CD4-positive, alpha-beta T cell treated with Interferon gamma for 1 hour (primary cell): Measurements from ENCODE around the gene CHN1.

ENCODE experiments used
- DNase-seq: peaks from one replicate; pipeline ENCODE4 v3.0.0-alpha.2; 2020

Gene CHN1

DNA sequence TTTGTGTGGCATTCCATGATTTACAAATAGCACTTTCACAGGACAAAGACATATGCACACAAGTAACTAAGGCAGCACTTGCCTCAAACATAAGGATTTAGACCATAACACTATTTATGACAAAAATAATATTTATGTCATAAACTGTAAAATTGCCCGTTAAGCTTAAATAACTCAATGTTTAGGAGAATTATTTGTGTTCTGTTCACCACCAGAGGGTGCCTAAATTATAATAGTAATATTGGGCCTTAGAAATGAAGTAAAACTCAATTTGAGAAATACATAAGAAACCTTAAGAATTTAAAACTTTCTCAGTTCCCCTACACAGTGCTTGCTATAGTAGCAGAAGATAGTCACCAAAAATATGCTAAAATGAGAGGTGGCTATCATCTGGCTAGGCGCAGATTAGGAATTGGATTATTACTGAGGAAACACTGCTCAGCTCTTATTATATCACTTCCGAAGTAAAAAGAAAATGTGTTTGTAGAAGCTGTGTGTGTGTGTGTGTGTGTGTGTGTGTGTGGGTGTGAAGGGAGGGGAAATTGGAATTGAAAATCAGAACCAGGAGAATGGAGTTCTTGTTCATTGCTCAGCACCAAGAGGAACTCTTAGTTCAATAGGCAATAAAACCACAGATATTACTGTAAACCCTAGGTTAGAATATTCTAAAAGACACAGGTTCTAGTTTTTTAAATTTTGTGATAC, 4.9 kb upstream of the CHN1 start:
- no peak for DNase-seq

- no peak for DNase-seq
Measured at GRCh38 chr2:175008801-175009495, 3.8 kb upstream of the CHN1 start.

DNA sequence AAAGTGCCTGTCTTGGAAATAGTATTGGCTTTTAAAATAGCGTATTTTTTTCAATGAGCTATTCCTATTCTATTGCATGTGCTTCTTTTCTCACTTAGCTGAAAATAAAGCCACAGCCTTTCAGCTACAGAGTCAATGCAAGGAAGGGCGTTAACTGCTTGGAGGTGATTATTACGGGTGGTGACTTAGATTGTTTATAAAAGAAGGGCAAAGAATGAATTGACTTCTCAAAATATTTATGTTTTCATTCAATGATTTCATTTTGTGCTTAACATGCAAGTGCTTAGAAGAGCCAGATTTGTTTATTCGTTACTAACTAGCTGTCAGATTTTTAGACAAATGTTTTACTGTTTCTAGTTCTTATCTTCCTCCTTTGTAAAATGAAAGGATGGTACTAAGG, 2.8 kb upstream of the CHN1 start:
- DNase-seq = no peak

DNA sequence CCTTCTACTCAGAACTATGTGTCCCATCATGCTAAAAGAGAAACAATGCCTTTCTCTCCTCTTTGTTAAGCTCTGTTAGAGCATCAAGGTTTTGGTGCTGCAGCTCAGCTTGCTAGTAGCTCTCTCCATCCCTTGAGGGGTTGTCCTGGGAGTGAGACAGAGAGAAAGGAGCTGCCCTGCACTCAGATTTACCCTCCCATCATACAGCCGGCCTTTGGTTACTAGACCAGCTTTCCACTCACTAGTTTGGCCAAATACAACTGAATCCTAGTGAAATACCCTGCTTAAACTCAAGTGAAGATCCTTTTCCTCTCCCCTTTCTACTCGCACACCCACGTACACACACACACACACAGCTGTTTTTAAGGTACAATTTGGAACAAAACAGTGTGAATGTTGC, 2.3 kb upstream of the CHN1 start:
- DNase-seq = no peak

DNA sequence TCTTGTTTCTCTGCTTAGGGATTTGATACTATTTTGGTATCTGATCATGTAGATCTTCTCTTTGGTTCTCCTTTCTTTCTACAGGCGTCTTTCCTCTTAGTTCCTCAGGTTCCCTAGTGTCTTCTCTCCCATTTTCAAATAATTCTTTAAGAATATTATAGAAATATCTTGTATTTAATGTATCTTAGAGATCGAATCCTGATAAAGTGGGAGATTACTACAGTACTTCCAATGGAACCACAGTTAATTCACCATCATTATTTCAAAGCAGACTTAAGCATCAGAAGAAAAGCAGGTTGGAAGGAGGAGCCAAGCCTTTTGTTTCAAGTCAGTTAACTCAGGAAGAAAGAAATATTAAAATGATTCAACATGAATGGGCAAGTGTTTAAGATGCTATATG, 1.1 kb upstream of the CHN1 start:
- no peak for DNase-seq

- DNase-seq = no peak
Measured at GRCh38 chr2:175005733-175006264, 618 bp upstream of the CHN1 start.

GRCh38 chr2:175004730-175004979, 526 bp downstream of the CHN1 start:
- DNase-seq = no peak

DNA sequence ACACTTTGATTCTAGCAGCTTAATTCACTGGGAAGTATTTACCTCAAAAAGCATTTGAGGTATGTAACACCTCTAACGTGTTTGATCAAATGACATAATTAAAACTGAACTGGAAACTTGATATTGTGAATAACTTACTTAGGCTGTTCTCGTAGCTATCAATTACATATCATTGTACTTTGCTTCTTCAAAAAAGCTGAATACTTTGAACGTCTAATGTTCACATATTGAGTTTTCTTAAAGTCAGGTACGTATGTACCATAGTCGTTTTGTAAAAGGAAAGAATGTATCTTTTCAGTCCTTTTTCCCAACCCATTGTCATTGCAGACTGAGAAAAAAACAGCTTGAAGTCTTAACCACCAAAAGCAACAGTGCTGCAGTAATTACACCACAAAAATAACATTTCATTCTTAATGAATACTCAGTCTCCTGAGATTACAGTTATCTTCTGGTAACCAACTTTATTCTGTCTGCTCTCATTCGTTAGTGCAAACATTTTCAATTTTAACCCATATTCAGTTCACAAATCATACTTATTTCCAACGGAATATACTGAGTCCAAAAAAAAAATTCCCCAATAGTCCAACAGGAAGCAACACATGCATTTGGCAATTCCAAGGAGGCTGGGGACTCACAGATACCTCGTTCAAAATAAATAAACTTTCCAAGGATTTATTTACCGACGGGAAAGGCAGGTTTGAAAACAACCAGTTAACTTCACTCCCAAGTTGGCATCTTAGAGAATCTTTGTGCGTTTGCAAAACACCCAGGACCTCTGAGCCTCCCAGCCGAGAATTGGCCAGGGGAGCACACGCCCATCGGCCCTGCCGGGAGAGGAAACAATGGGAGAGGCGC, 1.1 kb downstream of the CHN1 start:
- no peak for DNase-seq

DNA sequence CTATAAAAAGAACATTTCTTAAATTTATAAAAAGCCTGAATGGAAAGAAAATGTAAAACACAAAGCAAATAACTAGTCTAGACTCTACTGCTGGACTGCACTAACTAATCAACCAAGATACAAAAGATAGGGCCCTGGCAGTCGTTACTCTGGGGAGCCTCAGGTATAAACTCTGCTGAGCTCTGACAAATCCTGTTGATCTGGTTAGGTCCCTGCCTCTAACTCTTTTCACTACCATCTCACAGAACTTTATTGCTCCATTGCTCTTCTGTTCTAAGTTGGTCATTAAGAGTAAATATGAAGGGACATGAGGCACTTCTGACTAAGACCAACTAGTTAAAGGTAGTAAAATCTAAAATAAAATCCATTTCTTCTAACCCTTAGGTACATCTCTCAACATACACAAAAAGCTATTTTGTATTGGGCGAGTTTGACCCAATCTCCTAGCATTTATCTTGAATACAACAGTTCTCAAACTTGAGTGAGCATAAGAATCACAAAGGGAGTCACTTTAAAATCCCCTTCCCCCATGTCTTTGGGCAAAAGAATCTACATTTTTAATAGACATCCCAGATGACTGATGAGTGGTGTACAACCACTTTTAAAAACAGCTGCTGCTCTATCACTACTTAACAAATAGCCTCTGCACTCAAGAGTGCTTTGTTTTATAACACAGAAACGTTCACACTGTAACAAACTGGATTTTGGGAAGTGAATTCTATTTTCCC, 2.5 kb downstream of the CHN1 start:
- DNase-seq = no peak

DNA sequence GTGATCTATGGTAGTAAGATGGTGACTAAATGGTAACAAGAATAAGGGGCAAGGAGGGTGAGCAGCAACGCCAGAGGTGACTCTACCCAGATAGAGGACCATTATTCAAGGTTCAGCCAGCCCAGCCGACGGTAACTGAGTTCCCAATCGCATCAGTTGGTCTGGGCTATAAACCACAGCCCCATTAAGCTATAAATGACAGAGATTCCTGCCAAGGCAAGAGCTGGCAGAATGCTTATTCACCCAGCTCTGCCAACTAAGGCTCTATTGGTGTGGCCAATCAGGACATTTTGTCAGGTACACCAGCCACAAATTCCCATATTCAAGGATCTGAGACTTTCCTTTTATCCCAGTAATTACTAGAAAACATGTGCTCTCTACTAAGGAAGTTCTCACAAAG, 3.6 kb downstream of the CHN1 start:
- DNase-seq = no peak

- no peak for DNase-seq
Measured at GRCh38 chr2:174997110-174997509, 8.1 kb downstream of the CHN1 start.

- DNase-seq = no peak
Measured at GRCh38 chr2:174996622-174997021, 8.6 kb downstream of the CHN1 start.

DNA sequence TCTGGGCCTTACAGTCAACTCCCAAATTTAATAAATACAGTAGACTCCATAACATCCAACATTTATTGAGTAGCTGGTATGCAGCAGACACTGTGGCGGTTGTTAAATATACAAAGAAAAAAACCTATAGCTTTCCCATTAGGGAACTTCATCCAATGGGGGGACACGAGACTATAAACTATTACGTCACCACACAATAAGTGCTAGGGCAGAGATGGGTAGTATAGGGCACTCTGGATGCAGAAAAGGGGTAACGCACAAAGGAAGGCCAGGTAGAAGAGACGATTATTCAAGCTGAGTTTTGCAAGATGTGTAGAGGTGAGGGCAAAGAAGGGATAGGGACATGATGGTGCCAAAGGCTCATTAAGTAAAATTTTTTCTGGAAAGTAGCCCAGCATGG, 10.8 kb downstream of the CHN1 start:
- no peak for DNase-seq

- DNase-seq = no peak
Measured at GRCh38 chr2:174992886-174993285, 12.3 kb downstream of the CHN1 start.

DNA sequence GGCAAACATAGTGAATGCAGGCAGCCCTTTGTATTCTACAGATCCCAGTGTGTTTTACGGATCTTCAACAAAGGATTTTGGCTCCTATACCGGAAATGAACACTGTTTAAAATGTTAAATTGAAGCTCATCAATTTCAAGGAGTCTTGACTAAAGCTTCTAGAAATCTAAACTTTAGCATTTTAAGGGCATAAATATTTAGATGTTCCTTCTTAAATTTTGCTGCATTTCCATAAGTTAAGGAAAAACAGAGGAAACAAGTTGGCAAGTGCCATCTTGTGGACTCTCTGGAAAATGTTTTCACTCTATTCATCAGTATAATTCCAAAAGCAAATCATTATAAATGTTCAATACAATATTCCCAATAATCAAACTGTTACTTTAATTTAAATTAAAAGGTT, 19.6 kb downstream of the CHN1 start:
- DNase-seq = no peak

GRCh38 chr2:174984561-174984960, 20.6 kb downstream of the CHN1 start:
- DNase-seq = no peak

- DNase-seq = no peak
Measured at GRCh38 chr2:174981331-174981730, 23.9 kb downstream of the CHN1 start.

DNA sequence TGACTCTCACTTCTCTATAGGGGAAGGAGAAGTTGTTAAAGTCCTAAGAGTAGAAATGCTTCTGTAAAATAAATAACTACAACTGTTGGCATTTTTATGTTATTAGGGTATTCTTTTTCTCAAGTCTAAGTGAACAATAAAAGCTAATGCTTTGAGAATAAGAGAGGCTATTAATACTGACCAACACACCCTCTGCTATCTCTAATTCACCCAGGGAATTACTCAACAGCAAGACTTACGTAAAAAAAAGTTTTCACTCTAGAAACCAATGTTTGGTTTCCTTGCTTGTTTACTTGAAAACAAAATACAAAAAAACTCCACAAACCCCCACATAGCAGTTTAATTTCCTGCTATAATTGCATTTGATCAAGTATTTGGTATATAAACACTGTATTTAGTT, 25.2 kb downstream of the CHN1 start:
- DNase-seq = no peak

DNA sequence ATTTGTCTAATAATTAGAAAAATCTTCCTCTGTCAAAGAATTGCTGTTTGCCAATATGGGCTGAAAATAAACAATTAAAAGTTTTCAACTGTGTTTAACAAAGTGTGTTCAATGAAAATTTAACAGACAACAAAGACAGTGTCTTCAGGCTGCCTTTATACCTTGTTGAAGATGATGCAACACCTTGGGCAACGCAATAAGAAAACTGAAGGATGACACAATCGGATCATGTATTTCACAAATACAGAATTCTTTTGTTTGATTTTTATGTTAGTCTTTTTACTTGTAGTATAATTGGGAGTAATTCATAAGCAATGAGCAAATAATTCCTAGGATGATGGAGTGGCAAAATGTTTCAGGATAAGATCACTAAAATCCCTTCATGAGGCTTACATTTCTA, 27.8 kb downstream of the CHN1 start:
- no peak for DNase-seq

DNA sequence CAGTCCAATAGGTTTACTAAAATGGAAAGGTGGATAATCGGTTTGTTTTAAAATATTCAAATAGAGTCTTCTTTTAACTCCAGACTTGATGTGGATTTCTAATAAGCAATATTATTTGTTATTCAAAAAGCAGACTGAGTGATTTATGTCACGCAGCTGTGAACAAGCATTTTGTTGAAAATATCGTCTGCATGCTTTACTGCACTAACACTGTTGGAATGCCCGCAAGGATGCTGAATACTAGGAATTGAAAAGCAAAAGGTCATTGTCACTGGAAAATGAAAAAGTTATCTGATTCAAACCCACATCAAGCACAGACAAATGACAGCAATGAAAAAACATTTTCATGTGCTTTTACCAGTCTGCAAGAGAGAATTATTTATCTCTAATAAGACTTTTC, 31.1 kb downstream of the CHN1 start:
- DNase-seq = no peak

DNA sequence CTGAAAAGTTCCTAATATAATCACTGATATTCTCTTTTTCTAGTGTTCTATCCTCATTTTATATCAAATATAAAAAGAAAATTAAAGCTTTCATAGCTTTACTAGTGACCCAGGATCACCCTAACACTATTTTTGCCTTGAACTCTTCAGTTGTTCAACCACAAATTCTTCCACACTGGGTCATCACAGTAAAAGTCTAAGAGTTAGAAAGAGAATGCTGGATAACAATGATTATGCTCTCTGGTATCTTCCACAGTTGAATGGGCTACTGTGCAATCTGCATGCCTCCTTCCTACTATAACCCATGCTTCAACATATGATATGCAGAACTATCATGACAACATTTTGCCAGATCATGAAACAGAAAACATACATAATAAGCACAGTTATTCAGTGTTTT, 32.3 kb downstream of the CHN1 start:
- DNase-seq = no peak

DNA sequence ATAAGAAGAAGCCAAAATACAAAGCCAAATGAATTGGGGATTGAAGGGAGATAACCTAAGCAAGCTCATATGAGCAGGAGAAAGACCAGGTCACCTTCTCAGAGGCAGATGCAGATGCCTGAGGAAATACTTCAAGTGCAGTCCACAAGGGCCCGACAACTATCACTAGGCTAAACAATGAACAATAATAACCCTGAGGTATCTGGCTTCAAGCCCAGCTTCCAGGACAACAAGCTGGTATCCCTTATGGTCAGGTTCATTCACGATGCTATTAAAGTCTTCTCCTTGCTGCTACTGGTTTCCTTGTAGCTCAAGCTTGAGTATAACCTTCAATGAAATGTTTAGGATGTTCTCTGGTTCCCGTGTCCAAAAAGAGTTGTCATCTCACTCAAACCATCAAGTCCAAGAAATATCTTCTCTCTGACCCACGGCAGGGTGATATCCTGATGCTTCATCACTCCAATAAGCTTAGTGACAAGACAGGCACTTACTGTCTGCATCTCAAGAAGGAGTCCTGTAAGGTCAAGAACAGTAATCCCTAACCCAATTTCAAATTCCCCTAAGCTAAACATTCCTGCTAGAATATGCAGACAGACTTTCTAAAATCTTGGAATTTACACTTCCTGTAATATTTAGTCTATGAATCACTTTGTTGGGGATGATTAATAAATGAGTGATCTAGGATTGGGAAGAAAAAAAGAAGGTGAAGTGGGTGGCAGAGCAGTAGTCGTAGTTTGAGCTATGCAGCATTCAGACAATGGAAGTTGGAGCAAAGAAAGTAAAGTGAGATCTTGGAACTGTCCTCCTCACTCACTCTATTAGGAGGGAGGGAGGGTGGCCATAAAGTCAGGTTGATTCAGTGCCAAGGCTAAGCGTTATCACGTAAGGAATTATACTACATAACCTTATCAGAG, 33.1 kb downstream of the CHN1 start:
- DNase-seq = no peak
